Memory B cell (primary cell): ENCODE data around the gene TPX2.

Experiments used
- ATAC-seq: fragments of 150-1000 bp; cut with Tn5 transposase; 2 replicates; pipeline ENCODE4 v1.10.0; 2021; ENCODE audit warnings: low read depth, mild to moderate bottlenecking, moderate library complexity
- DNase-seq, 2 donors: peaks; one replicate each; pipeline ENCODE4 v3.0.0; 2022; ENCODE audit warnings: low spot score in 2 of 2
- H3K27ac Mint-ChIP-seq: one replicate; pipeline ENCODE4 v1.8.0; 2022; ENCODE audit warnings: mild to moderate bottlenecking, moderate library complexity, mixed read lengths
- H3K27me3 Mint-ChIP-seq: one replicate; pipeline ENCODE4 v1.8.0; 2022; ENCODE audit warnings: mixed read lengths
- H3K36me3 Mint-ChIP-seq: one replicate; pipeline ENCODE4 v1.8.0; 2022; ENCODE audit warnings: mild to moderate bottlenecking, mixed read lengths
- H3K4me1 Mint-ChIP-seq: one replicate; pipeline ENCODE4 v1.8.0; 2022; ENCODE audit warnings: mixed read lengths
- H3K4me3 Mint-ChIP-seq: one replicate; pipeline ENCODE4 v1.8.0; 2022; ENCODE audit warnings: mild to moderate bottlenecking, moderate library complexity, mixed read lengths
- H3K9me3 Mint-ChIP-seq: one replicate; pipeline ENCODE4 v1.8.0; 2022; ENCODE audit warnings: mixed read lengths

Gene TPX2

GRCh38 chr20:31757254-31757653 is 18.2 kb downstream of the TPX2 start:
- DNase-seq (no peak), ATAC-seq (no peak)
- Mint-ChIP-seq H3K4me1 (no peaks in the 10 kb centered on the region), H3K27ac (no peak overlapping the region), H3K9me3 (no peaks in the 10 kb centered on the region), H3K27me3 (no peaks in the 10 kb centered on the region), H3K4me3 (no peak overlapping the region), H3K36me3 (no peaks in the 10 kb centered on the region)

GRCh38 chr20:31758521-31758920 is 19.4 kb downstream of the TPX2 start:
- no peaks in the 10 kb centered on the region for H3K9me3 Mint-ChIP-seq
- no peaks in the 10 kb centered on the region for H3K4me1 Mint-ChIP-seq
- no peaks in the 10 kb centered on the region for H3K36me3 Mint-ChIP-seq
- no peak overlapping the region for H3K4me3 Mint-ChIP-seq
- no peak overlapping the region for H3K27ac Mint-ChIP-seq
- H3K27me3 Mint-ChIP-seq: no peaks in the 10 kb centered on the region
- ATAC-seq (no peak), DNase-seq (no peak)

- Mint-ChIP-seq H3K4me1 (no peaks in the 10 kb centered on the region), H3K9me3 (no peaks in the 10 kb centered on the region), H3K4me3 (no peak overlapping the region), H3K36me3 (no peaks in the 10 kb centered on the region), H3K27ac (no peak overlapping the region), H3K27me3 (no peaks in the 10 kb centered on the region)
- ATAC-seq: no peak
- DNase-seq: no peak
Observed at GRCh38 chr20:31758991-31759390, 19.9 kb downstream of the TPX2 start.

GRCh38 chr20:31759836-31760518 is 20.9 kb downstream of the TPX2 start:
- Mint-ChIP-seq H3K4me3 (no peak overlapping the region), H3K27me3 (no peaks in the 10 kb centered on the region), H3K4me1 (no peaks in the 10 kb centered on the region), H3K27ac (no peak overlapping the region), H3K36me3 (no peaks in the 10 kb centered on the region), H3K9me3 (no peaks in the 10 kb centered on the region)
- DNase-seq (no peak), ATAC-seq (no peak)

- no peaks in the 10 kb centered on the region for H3K4me1 Mint-ChIP-seq
Observed at GRCh38 chr20:31760519-31761240, 21.6 kb downstream of the TPX2 start.

GRCh38 chr20:31764641-31765305 is 25.7 kb downstream of the TPX2 start:
- no peaks in the 10 kb centered on the region for H3K27me3 Mint-ChIP-seq
- no peak for DNase-seq
- no peaks in the 10 kb centered on the region for H3K9me3 Mint-ChIP-seq
- H3K36me3 Mint-ChIP-seq: no peaks in the 10 kb centered on the region
- no peak for ATAC-seq
- no peak overlapping the region for H3K27ac Mint-ChIP-seq
- H3K4me1 Mint-ChIP-seq: no peaks in the 10 kb centered on the region
- H3K4me3 Mint-ChIP-seq: no peak overlapping the region

More at GRCh38 chr20:31760519-31761240, 21.6 kb downstream of the TPX2 start:
- Mint-ChIP-seq H3K27ac (no peak overlapping the region), H3K27me3 (no peaks in the 10 kb centered on the region), H3K36me3 (no peaks in the 10 kb centered on the region), H3K9me3 (no peaks in the 10 kb centered on the region), H3K4me3 (no peak overlapping the region)
- no peak for DNase-seq
- ATAC-seq: no peak

- H3K4me1 Mint-ChIP-seq: no peaks in the 10 kb centered on the region
- no peak for ATAC-seq
- no peak for DNase-seq
- no peak overlapping the region for H3K27ac Mint-ChIP-seq
- no peaks in the 10 kb centered on the region for H3K36me3 Mint-ChIP-seq
- no peaks in the 10 kb centered on the region for H3K27me3 Mint-ChIP-seq
- H3K9me3 Mint-ChIP-seq: no peaks in the 10 kb centered on the region
- no peak overlapping the region for H3K4me3 Mint-ChIP-seq
Observed at GRCh38 chr20:31767805-31768204, 28.7 kb downstream of the TPX2 start.

- Mint-ChIP-seq H3K27ac (no peak overlapping the region), H3K4me3 (no peak overlapping the region), H3K4me1 (no peaks in the 10 kb centered on the region), H3K27me3 (no peaks in the 10 kb centered on the region), H3K36me3 (no peaks in the 10 kb centered on the region), H3K9me3 (no peaks in the 10 kb centered on the region)
- ATAC-seq: no peak
- DNase-seq: no peak
Observed at GRCh38 chr20:31769681-31770080, 30.6 kb downstream of the TPX2 start.

- DNase-seq (no peak), ATAC-seq (no peak)
- Mint-ChIP-seq H3K27ac (no peak overlapping the region), H3K9me3 (no peaks in the 10 kb centered on the region), H3K36me3 (no peaks in the 10 kb centered on the region), H3K27me3 (no peaks in the 10 kb centered on the region), H3K4me3 (no peak overlapping the region), H3K4me1 (no peaks in the 10 kb centered on the region)
Observed at GRCh38 chr20:31770243-31770642, 31.2 kb downstream of the TPX2 start.

- Mint-ChIP-seq H3K9me3 (no peaks in the 10 kb centered on the region), H3K4me1 (no peaks in the 10 kb centered on the region), H3K36me3 (no peaks in the 10 kb centered on the region), H3K4me3 (no peak overlapping the region), H3K27ac (no peak overlapping the region), H3K27me3 (no peaks in the 10 kb centered on the region)
- DNase-seq (no peak), ATAC-seq (no peak)
Observed at GRCh38 chr20:31774408-31774807, 35.3 kb downstream of the TPX2 start.

GRCh38 chr20:31780839-31781238 is 41.7 kb downstream of the TPX2 start:
- DNase-seq (no peak), ATAC-seq (no peak)
- no peaks in the 10 kb centered on the region for H3K4me1 Mint-ChIP-seq
- no peaks in the 10 kb centered on the region for H3K27me3 Mint-ChIP-seq
- no peaks in the 10 kb centered on the region for H3K9me3 Mint-ChIP-seq
- H3K27ac Mint-ChIP-seq: no peak overlapping the region
- H3K4me3 Mint-ChIP-seq: no peak overlapping the region
- H3K36me3 Mint-ChIP-seq: no peaks in the 10 kb centered on the region

GRCh38 chr20:31781945-31782344 is 42.9 kb downstream of the TPX2 start:
- DNase-seq: no peak
- Mint-ChIP-seq H3K36me3 (no peaks in the 10 kb centered on the region), H3K27ac (no peak overlapping the region), H3K4me1 (no peaks in the 10 kb centered on the region), H3K9me3 (no peaks in the 10 kb centered on the region), H3K27me3 (no peaks in the 10 kb centered on the region), H3K4me3 (no peak overlapping the region)
- no peak for ATAC-seq

- ATAC-seq (no peak), DNase-seq (no peak)
- Mint-ChIP-seq H3K9me3 (no peaks in the 10 kb centered on the region), H3K36me3 (no peaks in the 10 kb centered on the region), H3K27ac (no peak overlapping the region), H3K27me3 (no peaks in the 10 kb centered on the region), H3K4me1 (no peaks in the 10 kb centered on the region), H3K4me3 (no peak overlapping the region)
Observed at GRCh38 chr20:31784354-31785044, 45.4 kb downstream of the TPX2 start.

- DNase-seq (no peak), ATAC-seq (no peak)
- no peaks in the 10 kb centered on the region for H3K4me1 Mint-ChIP-seq
- no peaks in the 10 kb centered on the region for H3K36me3 Mint-ChIP-seq
- H3K27me3 Mint-ChIP-seq: no peaks in the 10 kb centered on the region
- H3K4me3 Mint-ChIP-seq: no peak overlapping the region
- no peaks in the 10 kb centered on the region for H3K9me3 Mint-ChIP-seq
- H3K27ac Mint-ChIP-seq: no peak overlapping the region
Observed at GRCh38 chr20:31785089-31785488, 46.0 kb downstream of the TPX2 start.
